Transverse colon (tissue), 4 donors: ENCODE results near the gene KRT14. TPM values are rescaled to one million over a fixed set of nuclear protein-coding genes. Genes with fewer than 3 reads are reported as not detected.
A peak's percentile ranks its signal among the peaks of the same experiment; 100 is the strongest.

Experiments
- DNase-seq: peaks from one replicate; pipeline ENCODE4 v3.0.0-alpha.2; 2019
- H3K27ac ChIP-seq, 4 donors: fragments of 200-600 bp; sonication (generic); 2 replicates each; pipeline ENCODE4 v1.5.1; 2016 to 2018; ENCODE audit warnings: inconsistent platforms in 4 of 4
- H3K27me3 ChIP-seq: fragments of 200-600 bp; sonication (generic); 2 replicates; pipeline ENCODE4 v1.5.1; 2017; ENCODE audit warnings: inconsistent platforms
- H3K36me3 ChIP-seq, 4 donors: fragments of 200-600 bp; sonication (generic); 2 replicates each; pipeline ENCODE4 v1.5.1; 2017 to 2019; ENCODE audit warnings: inconsistent platforms in 4 of 4
- H3K4me1 ChIP-seq, 4 donors: fragments of 200-600 bp; sonication (generic); 2 replicates each; pipeline ENCODE4 v1.5.1; 2017 to 2020; ENCODE audit warnings: inconsistent platforms in 4 of 4
- H3K4me3 ChIP-seq, 4 donors: fragments of 200-600 bp; sonication (generic); 1 replicate in 1 of 4; 2 replicates in 3 of 4; pipeline versions ENCODE4 v1.5.1 to v1.6.1; 2017 to 2019; ENCODE audit warnings: inconsistent platforms in 4 of 4
- H3K9me3 ChIP-seq, 2 donors: fragments of 200-600 bp; sonication (generic); 2 replicates each; pipeline ENCODE4 v1.5.1; 2017 to 2019; ENCODE audit warnings: inconsistent platforms in 2 of 2
- CTCF ChIP-seq, 5 experiments: fragments of 200-600 bp in 3 of 5; fragments of 450-650 bp in 2 of 5; sonication (generic) in 3 of 5; IDR thresholded peaks; 1 replicate in 2 of 5; 2 replicates in 3 of 5; pipeline ENCODE4 v1.5.1; 2016 to 2017; ENCODE audit warnings: antibody characterized with exemption in 5 of 5, inconsistent platforms in 3 of 5, mild to moderate bottlenecking in 2 of 5, moderate library complexity in 1 of 5
- EP300 ChIP-seq: sonication (generic); formaldehyde crosslinking; IDR thresholded peaks from one replicate; pipeline ENCODE4 v1.6.1; 2017; ENCODE audit warnings: antibody characterized with exemption, low read depth
- POLR2A ChIP-seq: fragments of 450-650 bp; IDR thresholded peaks from one replicate; pipeline ENCODE4 v1.6.1; 2016; ENCODE audit warnings: antibody characterized with exemption, mild to moderate bottlenecking, moderate library complexity
- POLR2AphosphoS5 ChIP-seq, 3 donors: sonication (generic); formaldehyde crosslinking; IDR thresholded peaks; one replicate each; pipeline ENCODE4 v1.6.1; 2016; ENCODE audit warnings: antibody characterized with exemption in 3 of 3
- WGBS, 2 donors: methylation state at CpG; one replicate each; pipeline ENCODE4 v1.1.5; 2018; ENCODE audit warnings: low coverage in 1 of 2; 5-methylcytosine and 5-hydroxymethylcytosine counted together
- in situ Hi-C, 4 donors: fragments of 200-750 bp; cut with MboI; loops; one replicate each; pipeline versions ENCODE4 v1.15.0 to v1.15.1; 2017; ENCODE audit warnings: low sequenced_read_pairs in 3 of 4, low pct_ligation_motif_present in 1 of 4, low pct_unique_long_range_greater_than_20kb in 1 of 4
- intact Hi-C: fragments of 100-400 bp; cut with DNase I; formaldehyde crosslinking; loops from one replicate; pipeline ENCODE4 v1.15.1; 2023; ENCODE audit warnings: low total_unique reads
- total RNA-seq, 4 donors: library from RNA; depleted of rRNA; stranded (reverse); fragments of >200 nt; gene quantifications; one replicate each; pipeline ENCODE4 v1.1.0, GENCODE V29; 2016

Gene KRT14
- total RNA-seq, 4 donors from 2014 or later: 0.32 to 0.68 TPM; not detected in 2

GRCh38 chr17:41561554-41561953, 25.1 kb downstream of the KRT14 start:
- 73 to 83% methylated on average over 6 of the region's 6 CpGs for WGBS, 2 donors
- Histone ChIP-seq H3K9me3 (no peaks in the 10 kb centered on the region), H3K27ac (no peak overlapping the region), H3K4me3 (no peak overlapping the region), H3K27me3 (peaks cover 29% of the 10 kb centered on the region), H3K4me1 (no peaks in the 10 kb centered on the region), H3K36me3 (no peaks in the 10 kb centered on the region)
- TF ChIP-seq EP300 (no peak), POLR2AphosphoS5 (IDR thresholded peaks at IDR 0.05) (no peak), CTCF (IDR thresholded peaks at IDR 0.05) (no peak), POLR2A (no peak)
- in situ Hi-C loops: no loop called here
- DNase-seq: no peak
- intact Hi-C loops: no loop called here

DNA sequence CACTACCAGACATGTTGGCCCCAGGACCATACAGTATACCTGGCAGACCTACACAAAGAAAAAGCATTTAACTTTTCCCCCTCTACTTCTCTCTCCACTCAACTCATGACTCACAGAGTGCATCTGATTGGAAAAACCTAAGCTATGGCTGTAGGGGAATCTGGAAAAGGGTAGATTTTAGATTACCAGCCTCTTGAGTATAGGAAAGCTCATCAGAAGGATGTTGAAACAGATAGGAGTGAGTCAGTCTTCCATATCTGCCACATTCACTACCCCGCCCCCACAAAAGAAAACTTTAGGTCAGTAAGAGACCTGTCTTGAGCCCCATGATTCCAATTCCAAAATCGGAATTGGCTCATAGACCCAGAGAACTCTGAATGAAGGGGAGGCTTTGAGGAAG, 27.1 kb downstream of the KRT14 start:
- Histone ChIP-seq H3K4me1 (peaks cover 0 to 12% (median 5%) of the 10 kb centered on the region in 4 donors), H3K27ac (no peak overlapping the region), H3K9me3 (no peaks in the 10 kb centered on the region), H3K36me3 (no peaks in the 10 kb centered on the region), H3K4me3 (no peak overlapping the region), H3K27me3 (peaks cover 29% of the 10 kb centered on the region)
- DNase-seq: no peak
- WGBS, 2 donors: 89 to 90% methylated on average over 2 of the region's 2 CpGs
- intact Hi-C loops (no loop called here), in situ Hi-C loops (loop anchor here in 2 of 4 donors (10.0 kb wide), 1 partner anchor 85 kb away; no protein-coding TSS in a partner anchor)
- TF ChIP-seq EP300: no peak
- no peak for TF ChIP-seq POLR2A
- no peak for TF ChIP-seq CTCF (IDR thresholded peaks at IDR 0.05)
- TF ChIP-seq POLR2AphosphoS5 (IDR thresholded peaks at IDR 0.05): no peak

DNA sequence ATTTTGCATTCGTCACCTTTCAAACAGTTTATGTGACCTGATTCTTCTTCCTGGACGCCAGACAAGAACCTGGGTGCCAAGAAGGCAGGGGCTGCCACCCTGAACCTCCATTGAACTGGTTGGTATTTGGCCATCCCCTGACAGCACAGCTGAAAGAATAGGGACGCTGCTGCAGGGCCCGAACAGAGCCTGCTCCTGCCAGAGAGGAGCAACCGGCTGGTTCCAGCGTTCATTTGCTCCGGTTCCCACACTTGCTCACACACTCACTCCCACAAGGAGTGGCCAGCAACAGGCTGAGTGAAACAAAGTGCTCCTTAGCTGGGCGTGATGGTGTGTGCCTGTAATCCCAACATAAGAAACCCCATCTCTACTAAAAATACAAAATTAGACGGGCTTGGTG, 29.8 kb downstream of the KRT14 start:
- no peak for DNase-seq
- peaks cover 20% of the 10 kb centered on the region for H3K27me3 ChIP-seq
- H3K27ac ChIP-seq: no peak overlapping the region
- TF ChIP-seq EP300: no peak
- in situ Hi-C loops: loop anchor here in 2 of 4 donors (10.0 kb wide), 1 partner anchor 88 kb away; no protein-coding TSS in a partner anchor
- H3K9me3 ChIP-seq: no peaks in the 10 kb centered on the region
- intact Hi-C loops: no loop called here
- no peaks in the 10 kb centered on the region for H3K36me3 ChIP-seq
- H3K4me3 ChIP-seq: no peak overlapping the region
- peaks cover 0 to 14% (median 5%) of the 10 kb centered on the region in 4 donors for H3K4me1 ChIP-seq
- 66 to 86% methylated on average over 4 to 9 of the region's 9 CpGs for WGBS, 2 donors

DNA sequence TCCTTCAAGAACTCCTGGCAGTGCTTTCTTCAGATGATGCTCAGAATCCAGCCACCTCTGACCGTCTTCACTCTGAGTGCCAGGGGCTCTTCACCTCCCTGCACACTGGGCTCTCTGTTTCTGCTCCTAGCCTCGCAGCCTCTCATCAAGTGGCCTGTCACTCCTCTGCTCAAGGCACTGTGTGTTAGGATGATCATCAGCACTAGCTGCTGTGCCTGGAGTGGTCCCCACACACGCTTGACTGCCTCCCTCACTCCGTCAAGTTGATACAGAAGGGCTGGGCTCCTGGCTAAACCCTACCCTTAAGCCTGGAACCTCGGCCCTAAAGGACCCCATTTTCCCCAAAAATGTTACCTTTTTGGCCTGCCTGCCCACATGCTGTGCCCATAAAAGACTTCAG, 30.4 kb downstream of the KRT14 start:
- Histone ChIP-seq H3K36me3 (no peaks in the 10 kb centered on the region), H3K9me3 (no peaks in the 10 kb centered on the region), H3K4me1 (peaks cover 0 to 14% (median 5%) of the 10 kb centered on the region in 4 donors), H3K4me3 (no peak overlapping the region), H3K27ac (peak overlapping the region in 1 of 4 donors; percentile 45), H3K27me3 (peaks cover 15% of the 10 kb centered on the region)
- intact Hi-C loops: no loop called here
- TF ChIP-seq POLR2A: no peak
- no peak for TF ChIP-seq CTCF (IDR thresholded peaks at IDR 0.05)
- TF ChIP-seq POLR2AphosphoS5 (IDR thresholded peaks at IDR 0.05): no peak
- no peak for TF ChIP-seq EP300
- no peak for DNase-seq
- in situ Hi-C loops: loop anchor here in 2 of 4 donors (10.0 kb wide), 1 partner anchor 88 kb away; no protein-coding TSS in a partner anchor
- WGBS, 2 donors: 60 to 62% methylated on average over 5 of the region's 5 CpGs
